NOMO-1 treated with dmso at 0.1 percent for 144 hours (cell line): ENCODE data around the gene SPDYE3.

ENCODE experiments used
- DNase-seq: peaks from one replicate; lab custom pipeline; 2025; ENCODE audit not compliant: unreplicated experiment; lab: John Stamatoyannopoulos, UW

The SPDYE3 gene

GRCh38 chr7:100369105-100369504 is 61.6 kb downstream of the SPDYE3 start:
- DNase-seq: peak; percentile 98

- no peak for DNase-seq
Measured at GRCh38 chr7:100370303-100370702, 62.8 kb downstream of the SPDYE3 start.

- no peak for DNase-seq
Measured at GRCh38 chr7:100370746-100371145, 63.2 kb downstream of the SPDYE3 start.

- DNase-seq: no peak
Measured at GRCh38 chr7:100371561-100372171, 64.2 kb downstream of the SPDYE3 start.
